ENCODE measurements around the gene EDC4.
"Not testable (repeated sequence)": the region's sequence is repeated elsewhere in the genome, so short reads cannot be mapped to it uniquely, and the experiment has no call there.

The EDC4 gene

GRCh38 chr16:67834242-67834614 is 38.6 kb upstream of the EDC4 start:
- no peak for TF ChIP-seq CTCF (IDR thresholded peaks at IDR 0.05; ENCODE audit: low read depth, low read length)
- no peak for DNase-seq (ENCODE audit: extremely low read depth, low read depth)

GRCh38 chr16:67837190-67837589 is 35.7 kb upstream of the EDC4 start:
- not testable (repeated sequence) for DNase-seq (ENCODE audit: extremely low read depth, low read depth)

- TF ChIP-seq CTCF (IDR thresholded peaks at IDR 0.05; ENCODE audit: low read depth, low read length): no peak
- DNase-seq (ENCODE audit: extremely low read depth, low read depth): no peak
Measured at GRCh38 chr16:67837811-67838210, 35.0 kb upstream of the EDC4 start.

GRCh38 chr16:67841198-67841815 is 31.5 kb upstream of the EDC4 start:
- TF ChIP-seq CTCF (IDR thresholded peaks at IDR 0.05; ENCODE audit: low read depth, low read length): no peak
- DNase-seq (ENCODE audit: extremely low read depth, low read depth): no peak

GRCh38 chr16:67841816-67842508 is 30.9 kb upstream of the EDC4 start, which contains the start of gene THAP11:
THAP11 (plus strand) TSS chr16:67842320; CDS start chr16:67842555, 235 bp downstream.
- peak; percentile 80 for TF ChIP-seq CTCF (IDR thresholded peaks at IDR 0.05; ENCODE audit: low read depth, low read length)

GRCh38 chr16:67842509-67843342 is 30.1 kb upstream of the EDC4 start:
- peak; percentile 37 for TF ChIP-seq CTCF (IDR thresholded peaks at IDR 0.05; ENCODE audit: low read depth, low read length)
- no peak for DNase-seq (ENCODE audit: extremely low read depth, low read depth)

More at GRCh38 chr16:67841816-67842508, 30.9 kb upstream of the EDC4 start, which contains the start of gene THAP11:
- peak; percentile 82 for DNase-seq (ENCODE audit: extremely low read depth, low read depth)

GRCh38 chr16:67843343-67843765 is 29.5 kb upstream of the EDC4 start:
- no peak for TF ChIP-seq CTCF (IDR thresholded peaks at IDR 0.05; ENCODE audit: low read depth, low read length)
- no peak for DNase-seq (ENCODE audit: extremely low read depth, low read depth)

All from AG09319 (cell line).